ENCODE measurements around the gene SRSF9. TPM values are rescaled to one million over a fixed set of nuclear protein-coding genes. Genes with fewer than 3 reads are reported as not detected.

Gene SRSF9
- total RNA-seq, 1 donor from 2014 or later = 38.6 TPM

GRCh38 chr12:120421701-120422100 lies 47.8 kb downstream of the SRSF9 start:
- intact Hi-C loops (cut with DNase I) = no loop called here
- peak; percentile 19 for DNase-seq (ENCODE audit: low spot score)

- intact Hi-C loops (cut with DNase I) = no loop called here
- no peak for DNase-seq (ENCODE audit: low spot score)
Observed at GRCh38 chr12:120417917-120418580, 51.5 kb downstream of the SRSF9 start.

- DNase-seq (ENCODE audit: low spot score) = no peak
- intact Hi-C loops (cut with DNase I) = no loop called here
Observed at GRCh38 chr12:120416490-120417216, 52.9 kb downstream of the SRSF9 start.

- intact Hi-C loops (cut with DNase I) = no loop called here
- DNase-seq (ENCODE audit: low spot score) = no peak
Observed at GRCh38 chr12:120413901-120414695, 55.5 kb downstream of the SRSF9 start.

- DNase-seq (ENCODE audit: low spot score) = no peak
- intact Hi-C loops (cut with DNase I) = no loop called here
Observed at GRCh38 chr12:120412421-120412820, 57.1 kb downstream of the SRSF9 start.

Other genes starting within 250 kb of the SRSF9 start
- 73.8 TPM for gene PXN, start 204.0 kb downstream of the SRSF9 start, total RNA-seq
- 27,323 TPM for gene RNU4-2, start 177.8 kb downstream of the SRSF9 start, total RNA-seq
- 3,560 TPM for gene RNU4-1, start 176.5 kb downstream of the SRSF9 start, total RNA-seq
- 2.4 TPM for gene SIRT4, start 167.4 kb downstream of the SRSF9 start, total RNA-seq
- gene PLA2G1B, start 142.0 kb downstream of the SRSF9 start, total RNA-seq = not detected
- 9.7 TPM for gene MSI1, start 100.6 kb downstream of the SRSF9 start, total RNA-seq
- 232 TPM for gene COX6A1, start 31.6 kb downstream of the SRSF9 start, total RNA-seq
- 11.9 TPM for gene TRIAP1, start 23.4 kb downstream of the SRSF9 start, total RNA-seq
- 12.9 TPM for gene GATC, start 23.3 kb downstream of the SRSF9 start, total RNA-seq
- gene DYNLL1, start 26.4 kb upstream of the SRSF9 start, total RNA-seq = 243 TPM
- 31.8 TPM for gene COQ5, start 59.4 kb upstream of the SRSF9 start, total RNA-seq
- 249 TPM for gene RNF10, start 64.6 kb upstream of the SRSF9 start, total RNA-seq
- gene POP5, start 111.7 kb upstream of the SRSF9 start, total RNA-seq = 36.5 TPM
- gene CABP1, start 170.9 kb upstream of the SRSF9 start, total RNA-seq = 2.8 TPM
- 103 TPM for gene MLEC, start 217.4 kb upstream of the SRSF9 start, total RNA-seq
- gene UNC119B, start 240.7 kb upstream of the SRSF9 start, total RNA-seq = 10.9 TPM

All from cardiac septum (tissue), 1 donor.